Endodermal cell (in vitro differentiated cells): Measurements from ENCODE around the gene AQP9. TPM values are rescaled to one million over a fixed set of nuclear protein-coding genes. Genes with fewer than 3 reads are reported as not detected.

Experiments used
- DNase-seq: peaks from one replicate; pipeline ENCODE4 v3.0.0-alpha.2; 2017
- H3K27ac ChIP-seq: 2 replicates; pipeline ENCODE4 v1.5.1; 2013; ENCODE audit warnings: mild to moderate bottlenecking, low read depth, low read length, moderate library complexity
- H3K27me3 ChIP-seq: 2 replicates; pipeline ENCODE4 v1.6.1; 2013; ENCODE audit warnings: mild to moderate bottlenecking, low read length, moderate library complexity; ENCODE audit not compliant: insufficient read depth, control insufficient read depth, poor library complexity, severe bottlenecking
- H3K36me3 ChIP-seq: 2 replicates; pipeline ENCODE4 v1.7.0; 2013; ENCODE audit warnings: mild to moderate bottlenecking, low read length, moderate library complexity; ENCODE audit not compliant: control insufficient read depth, insufficient read depth
- H3K4me1 ChIP-seq: one replicate; pipeline ENCODE4 v1.7.0; 2013; ENCODE audit warnings: low read length; ENCODE audit not compliant: control insufficient read depth, insufficient read depth
- H3K4me3 ChIP-seq: 2 replicates; pipeline ENCODE4 v1.5.1; 2013; ENCODE audit warnings: mild to moderate bottlenecking, low read length, moderate library complexity
- H3K9ac ChIP-seq: 2 replicates; pipeline ENCODE4 v1.6.1; 2013; ENCODE audit warnings: mild to moderate bottlenecking, low read length, moderate library complexity; ENCODE audit not compliant: poor library complexity, severe bottlenecking; ENCODE audit errors: extremely low read depth
- H3K9me3 ChIP-seq: 2 replicates; pipeline ENCODE4 v1.6.1; 2013; ENCODE audit warnings: mild to moderate bottlenecking, low read length, moderate library complexity; ENCODE audit not compliant: control insufficient read depth
- H3K27ac Mint-ChIP-seq: 2 replicates; pipeline ENCODE4 v1.8.0; 2020; ENCODE audit warnings: mixed read lengths
- H3K27me3 Mint-ChIP-seq: 2 replicates; pipeline ENCODE4 v1.8.0; 2021; ENCODE audit warnings: mild to moderate bottlenecking, mixed read lengths; ENCODE audit not compliant: insufficient read depth
- H3K36me3 Mint-ChIP-seq: 2 replicates; pipeline ENCODE4 v1.8.0; 2020; ENCODE audit warnings: low read depth, mixed read lengths
- H3K4me1 Mint-ChIP-seq: 2 replicates; pipeline ENCODE4 v1.8.0; 2020; ENCODE audit warnings: mixed read lengths
- H3K4me3 Mint-ChIP-seq: 2 replicates; pipeline ENCODE4 v1.8.0; 2020; ENCODE audit warnings: mild to moderate bottlenecking, moderate library complexity, mixed read lengths
- H3K9me3 Mint-ChIP-seq: 2 replicates; pipeline ENCODE4 v1.8.0; 2020; ENCODE audit warnings: mild to moderate bottlenecking, mixed read lengths
- CTCF ChIP-seq: fragments of 200-600 bp; sonication (generic); conservative IDR thresholded peaks from 2 replicates; pipeline ENCODE4 v1.5.0; 2021; ENCODE audit warnings: antibody characterized with exemption, mild to moderate bottlenecking
- WGBS, 2 experiments: methylation state at CpG; one replicate each; pipeline versions ENCODE4 v1.1.5 to v1.1.7; 2013; ENCODE audit warnings: missing lambda C conversion rate in 2 of 2, mixed read lengths in 1 of 2; ENCODE audit not compliant: insufficient coverage in 1 of 2, insufficient read length in 1 of 2; 5-methylcytosine and 5-hydroxymethylcytosine counted together
- total RNA-seq, 2 donors: library from RNA; stranded (reverse); fragmentation: NEBNext Ultra II Directional in 1 of 2; extraction: Animal tissue kit (Norgen Biotek cat#: 25700) in 1 of 2; gene quantifications; 2 replicates in 1 of 2; 3 replicates in 1 of 2; pipeline ENCODE4 v1.2.1, GENCODE V29; 2021

AQP9 gene
- total RNA-seq, 2 donors from 2014 or later: not detected

- H3K27ac ChIP-seq: no peak overlapping the region
- H3K27me3 ChIP-seq: no peaks in the 10 kb centered on the region
- peaks cover 2% of the 10 kb centered on the region for H3K4me1 Mint-ChIP-seq
- H3K27me3 Mint-ChIP-seq: no peaks in the 10 kb centered on the region
- no peak overlapping the region for H3K9ac ChIP-seq
- no peaks in the 10 kb centered on the region for H3K4me1 ChIP-seq
- no peaks in the 10 kb centered on the region for H3K36me3 ChIP-seq
- no peaks in the 10 kb centered on the region for H3K36me3 Mint-ChIP-seq
- TF ChIP-seq CTCF: no peak
- H3K4me3 ChIP-seq: no peak overlapping the region
- no peak overlapping the region for H3K4me3 Mint-ChIP-seq
- no peaks in the 10 kb centered on the region for H3K9me3 ChIP-seq
- H3K9me3 Mint-ChIP-seq: no peaks in the 10 kb centered on the region
- no peak for DNase-seq
- no peak overlapping the region for H3K27ac Mint-ChIP-seq
Measured at GRCh38 chr15:58114812-58115211, 23.4 kb upstream of the AQP9 start.

- H3K27ac ChIP-seq: no peak overlapping the region
- H3K27me3 Mint-ChIP-seq: no peaks in the 10 kb centered on the region
- no peaks in the 10 kb centered on the region for H3K36me3 ChIP-seq
- no peaks in the 10 kb centered on the region for H3K4me1 ChIP-seq
- H3K4me3 ChIP-seq: no peak overlapping the region
- H3K27me3 ChIP-seq: no peaks in the 10 kb centered on the region
- H3K9me3 Mint-ChIP-seq: no peaks in the 10 kb centered on the region
- no peaks in the 10 kb centered on the region for H3K36me3 Mint-ChIP-seq
- no peak for DNase-seq
- H3K9ac ChIP-seq: no peak overlapping the region
- peaks cover 2% of the 10 kb centered on the region for H3K4me1 Mint-ChIP-seq
- peak; percentile 68 for TF ChIP-seq CTCF
- H3K4me3 Mint-ChIP-seq: no peak overlapping the region
- H3K9me3 ChIP-seq: no peaks in the 10 kb centered on the region
- no peak overlapping the region for H3K27ac Mint-ChIP-seq
- 94 to 100% methylated on average over 1 of the region's 1 CpG for WGBS, 2 experiments
Measured at GRCh38 chr15:58115692-58116091, 22.5 kb upstream of the AQP9 start.

GRCh38 chr15:58117619-58118018 lies 20.6 kb upstream of the AQP9 start:
- no peaks in the 10 kb centered on the region for H3K4me1 ChIP-seq
- H3K9me3 Mint-ChIP-seq: no peaks in the 10 kb centered on the region

More at GRCh38 chr15:58117619-58118018, 20.6 kb upstream of the AQP9 start:
- no peak for DNase-seq
- H3K36me3 ChIP-seq: no peaks in the 10 kb centered on the region
- H3K27ac ChIP-seq: no peak overlapping the region
- no peaks in the 10 kb centered on the region for H3K27me3 ChIP-seq
- Mint-ChIP-seq H3K4me3 (no peak overlapping the region), H3K27ac (no peak overlapping the region), H3K36me3 (no peaks in the 10 kb centered on the region), H3K27me3 (no peaks in the 10 kb centered on the region), H3K4me1 (no peaks in the 10 kb centered on the region)
- no peak for TF ChIP-seq CTCF
- WGBS, 2 experiments: 92% methylated on average over 1 of the region's 1 CpG; no CpG with 5 or more reads in 1 of the 2 experiments
- no peaks in the 10 kb centered on the region for H3K9me3 ChIP-seq
- H3K4me3 ChIP-seq: no peak overlapping the region
- H3K9ac ChIP-seq: no peak overlapping the region
